ENCODE measurements around the gene PXYLP1. TPM values are rescaled to one million over a fixed set of nuclear protein-coding genes. Genes with fewer than 3 reads are reported as not detected.

Gene PXYLP1
- total and polyA plus RNA-seq, 2 donors (not counting 1 experiment from before 2014, with no cell fraction given), result 1.4 to 4.5 TPM

- Histone ChIP-seq H3K9ac (ENCODE audit: low read length) (no peak overlapping the region), H2AFZ (ENCODE audit: insufficient read depth, low read depth, low read length, poor library complexity, severe bottlenecking) (no peak overlapping the region), H3K9me3 (ENCODE audit: control extremely low read depth in 1 of 3, control insufficient read depth in 2 of 3, insufficient read depth in 1 of 3, low read length in 2 of 3) (no peaks in the 10 kb centered on the region), H3K27ac (ENCODE audit: low read length in 2 of 2) (no peak overlapping the region), H3K4me1 (ENCODE audit: control insufficient read depth in 2 of 2, insufficient read depth in 2 of 2, low read length in 2 of 2) (no peaks in the 10 kb centered on the region), H3K4me2 (replicated peaks; ENCODE audit: low read depth, low read length, poor library complexity, severe bottlenecking) (no peak overlapping the region), H4K20me1 (ENCODE audit: control insufficient read depth, insufficient read depth, low read length, poor library complexity, severe bottlenecking) (no peaks in the 10 kb centered on the region), H3K79me2 (ENCODE audit: control insufficient read depth, insufficient read depth, low read length) (no peaks in the 10 kb centered on the region), H3K4me3 (ENCODE audit: control extremely low read depth in 1 of 5, extremely low read depth in 1 of 5, insufficient read depth in 1 of 5, low read depth in 2 of 5, low read length in 4 of 5) (no peak overlapping the region), H3K36me3 (replicated peaks in 1 of 2; ENCODE audit: control extremely low read depth in 1 of 2, control insufficient read depth in 1 of 2, extremely low read depth in 1 of 2, insufficient read depth in 2 of 2, low read length in 1 of 2) (no peaks in the 10 kb centered on the region), H3K27me3 (replicated peaks in 1 of 4; ENCODE audit: control extremely low read depth in 1 of 4, control insufficient read depth in 3 of 4, insufficient read depth in 4 of 4, low read length in 3 of 4) (no peaks in the 10 kb centered on the region)
- WGBS (ENCODE audit: insufficient coverage), result 65% methylated on average over 13 of the region's 16 CpGs
- H3K9me3 Mint-ChIP-seq (ENCODE audit: insufficient read depth), result no peaks in the 10 kb centered on the region
- intact Hi-C loops (cut with micrococcal nuclease), result loop anchor here (2.0 kb wide), 1 partner anchor 49 kb away; the partner anchor contains the start of gene PXYLP1
- ChIA-PET POLR2A (no interaction called here), CTCF (interaction anchor here (1.0 to 3.0 kb wide), 2 partner anchors 45 to 48 kb away, joined by 4 to 11 read pairs; partner anchors contain the start of gene PXYLP1)
- no peak overlapping the region for H3K4me3 Mint-ChIP-seq
- no peaks in the 10 kb centered on the region for H3K27me3 Mint-ChIP-seq
- peaks cover 4% of the 10 kb centered on the region for H3K4me1 Mint-ChIP-seq
- ATAC-seq (ENCODE audit: low read depth) (peak; percentile 54), DNase-seq (peak; percentile 38)
- H3K27ac Mint-ChIP-seq, result no peak overlapping the region
- TF ChIP-seq EZH2 (IDR thresholded peaks at IDR 0.05; ENCODE audit: borderline replicate concordance, insufficient read depth, low read depth, low read length, poor library complexity, severe bottlenecking), result no peak
- peak; percentile 54 for TF ChIP-seq CTCF (IDR thresholded peaks at IDR 0.05)
Measured at GRCh38 chr3:141279077-141279967, 47.7 kb downstream of the PXYLP1 start.

- no peaks in the 10 kb centered on the region for H4K20me1 ChIP-seq (ENCODE audit: control insufficient read depth, insufficient read depth, low read length, poor library complexity, severe bottlenecking)
- Mint-ChIP-seq H3K27ac (no peak overlapping the region), H3K9me3 (ENCODE audit: insufficient read depth) (no peaks in the 10 kb centered on the region), H3K27me3 (no peaks in the 10 kb centered on the region), H3K4me1 (peaks cover 4% of the 10 kb centered on the region), H3K4me3 (no peak overlapping the region)
- H3K4me1 ChIP-seq (ENCODE audit: control insufficient read depth in 2 of 2, insufficient read depth in 2 of 2, low read length in 2 of 2), result no peaks in the 10 kb centered on the region
- no peak for ATAC-seq (ENCODE audit: low read depth)
- H3K27ac ChIP-seq (ENCODE audit: low read length in 2 of 2), result no peak overlapping the region
- no peak overlapping the region for H2AFZ ChIP-seq (ENCODE audit: insufficient read depth, low read depth, low read length, poor library complexity, severe bottlenecking)
- TF ChIP-seq EZH2 (IDR thresholded peaks at IDR 0.05; ENCODE audit: borderline replicate concordance, insufficient read depth, low read depth, low read length, poor library complexity, severe bottlenecking) (no peak), CTCF (IDR thresholded peaks at IDR 0.05) (no peak)
- H3K4me3 ChIP-seq (ENCODE audit: control extremely low read depth in 1 of 5, extremely low read depth in 1 of 5, insufficient read depth in 1 of 5, low read depth in 2 of 5, low read length in 4 of 5), result no peak overlapping the region
- no peaks in the 10 kb centered on the region for H3K79me2 ChIP-seq (ENCODE audit: control insufficient read depth, insufficient read depth, low read length)
- H3K9me3 ChIP-seq (ENCODE audit: control extremely low read depth in 1 of 3, control insufficient read depth in 2 of 3, insufficient read depth in 1 of 3, low read length in 2 of 3), result no peaks in the 10 kb centered on the region
- POLR2A ChIA-PET, result no interaction called here
- no peaks in the 10 kb centered on the region for H3K36me3 ChIP-seq (replicated peaks in 1 of 2; ENCODE audit: control extremely low read depth in 1 of 2, control insufficient read depth in 1 of 2, extremely low read depth in 1 of 2, insufficient read depth in 2 of 2, low read length in 1 of 2)
- H3K27me3 ChIP-seq (replicated peaks in 1 of 4; ENCODE audit: control extremely low read depth in 1 of 4, control insufficient read depth in 3 of 4, insufficient read depth in 4 of 4, low read length in 3 of 4), result no peaks in the 10 kb centered on the region
- no peak for DNase-seq
- intact Hi-C loops (cut with micrococcal nuclease), result no loop called here
- CTCF ChIA-PET, result interaction anchor here (3.0 kb wide), 1 partner anchor 49 kb away, joined by 11 read pairs; the partner anchor contains the start of gene PXYLP1
- H3K4me2 ChIP-seq (replicated peaks; ENCODE audit: low read depth, low read length, poor library complexity, severe bottlenecking), result no peak overlapping the region
- 76% methylated on average over 4 of the region's 5 CpGs for WGBS (ENCODE audit: insufficient coverage)
- H3K9ac ChIP-seq (ENCODE audit: low read length), result no peak overlapping the region
Measured at GRCh38 chr3:141280086-141280485, 48.5 kb downstream of the PXYLP1 start.

Measured in B cell (primary cell).